HepG2 (cell line): ENCODE results near the gene PTGR3. TPM values are rescaled to one million over a fixed set of nuclear protein-coding genes. Genes with fewer than 3 reads are reported as not detected.

Source experiments
- CENPT ChIP-seq: sonication (generic); formaldehyde crosslinking; IDR thresholded peaks from 2 replicates; pipeline ENCODE4 v1.8.0; 2022; ENCODE audit warnings: low read depth, mild to moderate bottlenecking, moderate library complexity, missing genetic modification reagents
- HMGXB3 ChIP-seq: sonication (generic); formaldehyde crosslinking; IDR thresholded peaks from 2 replicates; pipeline ENCODE4 v1.4.0; 2020; ENCODE audit warnings: missing genetic modification reagents, borderline replicate concordance
- ISL2 ChIP-seq: sonication (generic); formaldehyde crosslinking; IDR thresholded peaks from 2 replicates; pipeline ENCODE4 v1.5.0; 2020; ENCODE audit warnings: missing genetic modification reagents
- MZF1 ChIP-seq: sonication (generic); formaldehyde crosslinking; IDR thresholded peaks from 2 replicates; pipeline ENCODE4 v1.8.1; 2023; ENCODE audit warnings: mild to moderate bottlenecking, missing genetic modification reagents, borderline replicate concordance
- PCBP2 ChIP-seq: fragments of 200-400 bp; formaldehyde crosslinking; optimal IDR thresholded peaks from 2 replicates; pipeline ENCODE3; 2018; ENCODE audit warnings: low read length, low read depth; ENCODE audit not compliant: poor library complexity, severe bottlenecking
- RBAK ChIP-seq: sonication (generic); formaldehyde crosslinking; IDR thresholded peaks from 2 replicates; pipeline ENCODE4 v1.5.1; 2020; ENCODE audit warnings: mild to moderate bottlenecking, missing genetic modification reagents
- SIN3B ChIP-seq: fragments of 150-350 bp; IDR thresholded peaks from 2 replicates; pipeline ENCODE4 v1.6.1; 2014; ENCODE audit warnings: low read length
- ZBTB10 ChIP-seq: sonication (generic); formaldehyde crosslinking; IDR thresholded peaks from 2 replicates; pipeline ENCODE4 v1.4.0; 2020; ENCODE audit warnings: missing genetic modification reagents, borderline replicate concordance
- ZNF17 ChIP-seq: sonication (generic); formaldehyde crosslinking; IDR thresholded peaks from 2 replicates; pipeline ENCODE4 v1.5.0; 2020; ENCODE audit warnings: mild to moderate bottlenecking, missing genetic modification reagents
- ZNF326 ChIP-seq: sonication (generic); formaldehyde crosslinking; IDR thresholded peaks from 2 replicates; pipeline ENCODE4 v1.4.0; 2020; ENCODE audit warnings: missing genetic modification reagents, borderline replicate concordance
- polyA plus RNA-seq, 8 experiments: library from polyadenylated mRNA; depleted of rRNA in 3 of 8; stranded (reverse) in 7 of 8; unstranded in 1 of 8; fragments of >200 nt; fragmentation: Illumina TruSeq in 4 of 8; extraction: Trizol in 4 of 8; gene quantifications; 2 replicates each; pipeline versions ENCODE4 v1.2.1 to v1.2.3, GENCODE V29; 2011 to 2016; ENCODE audit warnings: low read depth in 4 of 8, missing spikeins in 1 of 8, mixed read lengths in 1 of 8; ENCODE audit not compliant: insufficient read depth in 1 of 8
- total RNA-seq, 5 experiments: library from RNA; depleted of rRNA; stranded (reverse); fragments of >200 nt; fragmentation: Illumina TruSeq; extraction: Trizol; gene quantifications; 2 replicates each; pipeline ENCODE4 v1.2.3, GENCODE V29; 2016; ENCODE audit warnings: low read depth in 1 of 5

The PTGR3 gene
- total and polyA plus RNA-seq, 2 of the 13 experiments (the other 11 are each of a cell fraction or from before 2014, with no cell fraction given): 11.5 to 25.3 TPM

GRCh38 chr18:75201282-75202270 is 7.4 kb downstream of the PTGR3 start (continued):
- TF ChIP-seq ZBTB10 (CRISPR knock-in tag) (no peak), PCBP2 (no peak), ZNF326 (no peak), ZNF17 (CRISPR knock-in tag) (no peak), ISL2 (no peak), SIN3B (no peak), RBAK (CRISPR knock-in tag) (no peak), MZF1 (CRISPR knock-in tag) (no peak), HMGXB3 (no peak), CENPT (CRISPR knock-in tag) (no peak)
